HG03521 (cell line): ENCODE results near the gene ACSM6.

ENCODE experiments used
- ATAC-seq: cut with Tn5 transposase; IDR thresholded peaks from one replicate; pipeline ENCODE4 v1.9.1; 2021; ENCODE audit warnings: mild to moderate bottlenecking, moderate library complexity; ENCODE audit not compliant: unreplicated experiment

Gene ACSM6

GRCh38 chr10:95243318-95243617 lies 49.2 kb downstream of the ACSM6 start:
- ATAC-seq = no peak

DNA sequence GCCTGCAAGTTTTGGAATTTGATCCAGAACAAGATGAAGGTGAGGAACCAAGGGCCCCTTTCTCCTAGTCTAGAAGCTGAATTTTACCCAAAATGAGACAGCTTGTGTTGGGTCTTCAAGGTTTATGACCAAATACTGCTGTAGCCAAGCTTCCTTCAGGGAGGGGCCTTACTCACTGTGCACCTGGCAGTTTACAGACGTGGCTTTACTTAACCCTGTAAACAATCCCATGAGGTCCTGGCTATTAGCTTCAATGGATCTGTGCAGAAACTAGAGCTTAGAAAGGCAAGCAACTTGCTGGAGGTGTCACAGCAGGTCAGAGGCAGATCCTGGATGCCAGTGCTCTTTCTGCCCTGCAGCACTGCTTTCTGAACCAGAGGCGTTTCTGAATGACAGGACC lies 50.1 kb downstream of the ACSM6 start:
- ATAC-seq = no peak

DNA sequence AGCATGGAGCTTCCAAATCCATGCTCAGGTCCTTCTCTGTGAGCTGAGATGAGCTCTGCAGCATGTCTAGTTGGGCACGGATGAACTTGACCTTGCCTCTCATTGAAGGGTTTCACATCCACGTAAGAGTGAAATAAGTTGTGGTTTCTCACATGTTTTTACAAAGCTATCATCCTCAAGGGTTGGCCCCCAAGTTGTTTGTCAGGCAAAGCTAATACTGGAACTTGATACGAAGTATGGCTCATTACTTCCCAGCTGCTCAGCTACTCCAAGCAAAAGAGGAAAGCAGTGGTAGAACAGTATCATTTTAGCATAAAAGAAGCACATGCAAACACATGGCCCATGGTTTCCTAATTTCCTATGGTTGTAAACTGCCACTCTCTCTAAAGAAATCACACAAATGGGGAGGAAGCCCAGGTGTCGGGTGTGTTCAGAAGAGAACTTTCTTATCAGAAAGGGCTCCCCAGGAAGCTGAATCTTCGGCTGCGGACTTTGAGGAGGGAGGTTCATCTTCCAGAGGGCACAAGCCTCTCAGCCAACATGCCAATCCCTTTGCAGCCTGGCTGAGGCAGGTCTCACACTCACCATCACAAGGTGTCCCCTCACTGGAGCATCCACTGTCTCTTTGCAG lies 51.5 kb downstream of the ACSM6 start:
- peak; percentile 85 for ATAC-seq

DNA sequence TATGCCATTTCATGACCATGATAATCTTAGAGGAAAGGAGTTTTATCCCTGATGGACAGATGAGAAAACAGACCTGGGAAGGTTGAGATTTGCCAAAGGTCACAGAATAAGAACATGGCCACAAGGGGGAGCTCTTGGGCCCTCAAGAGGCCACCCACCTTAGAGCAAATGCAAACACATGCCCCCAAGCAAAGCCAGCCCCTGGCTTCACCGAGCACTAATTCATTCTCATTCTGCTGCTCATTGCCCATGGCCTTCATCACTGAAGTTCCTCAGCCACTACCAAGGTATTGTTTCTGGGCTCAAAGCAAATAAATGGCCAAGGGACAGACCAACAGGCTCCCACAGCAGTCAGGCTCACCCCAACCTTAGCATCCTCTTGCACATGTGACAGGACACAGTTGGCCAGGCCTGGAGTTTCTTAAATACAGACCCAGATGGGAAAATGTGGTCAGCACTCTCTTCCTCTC lies 52.6 kb downstream of the ACSM6 start:
- no peak for ATAC-seq

GRCh38 chr10:95247200-95247880 lies 53.3 kb downstream of the ACSM6 start:
- ATAC-seq = no peak

- no peak for ATAC-seq
These were observed 54.0 kb downstream of the ACSM6 start for GRCh38 chr10:95247881-95248583.

GRCh38 chr10:95248989-95249388 lies 55.0 kb downstream of the ACSM6 start:
- ATAC-seq = no peak

- no peak for ATAC-seq
These were observed 55.4 kb downstream of the ACSM6 start for GRCh38 chr10:95249467-95249866.

DNA sequence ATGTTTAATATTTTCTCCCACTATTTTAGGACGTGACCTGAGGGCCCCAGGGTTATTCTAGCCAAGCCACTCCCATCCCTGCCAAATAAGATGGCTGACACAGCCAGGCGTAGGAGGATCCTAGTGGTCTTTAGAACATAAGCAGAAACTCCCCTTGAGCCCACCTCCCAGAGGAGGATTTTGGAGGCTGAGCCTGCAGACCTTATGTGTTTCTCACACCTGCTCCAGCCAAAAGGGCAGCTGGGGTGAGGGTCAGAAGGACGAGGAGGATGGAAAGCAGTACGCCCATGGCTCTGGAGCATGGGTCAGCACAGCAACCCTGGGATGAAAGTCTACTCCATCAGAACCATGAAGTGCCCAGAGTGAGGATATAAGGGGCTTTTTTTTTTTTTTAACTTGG lies 56.8 kb downstream of the ACSM6 start:
- no peak for ATAC-seq

- no peak for ATAC-seq
These were observed 59.0 kb downstream of the ACSM6 start for GRCh38 chr10:95253007-95253406.

DNA sequence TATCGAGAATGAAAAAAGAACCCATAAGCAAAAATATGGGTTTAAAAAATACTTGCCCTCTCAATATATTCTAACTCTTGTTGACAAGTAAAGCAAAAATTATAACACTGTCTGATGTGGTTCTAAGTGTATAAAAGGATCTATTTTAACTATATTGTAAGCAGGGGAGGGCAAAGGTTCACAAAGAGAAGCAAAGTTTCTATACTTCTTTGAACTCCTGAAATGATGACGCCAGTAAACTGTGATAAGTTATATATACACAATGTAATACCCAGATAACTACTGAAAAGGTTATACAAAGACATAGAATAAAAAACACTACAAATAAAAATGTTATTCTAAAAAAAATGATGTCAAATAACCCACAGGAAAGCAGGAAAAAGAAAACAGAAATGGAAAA lies 59.6 kb downstream of the ACSM6 start:
- no peak for ATAC-seq

- no peak for ATAC-seq
These were observed 60.6 kb downstream of the ACSM6 start for GRCh38 chr10:95254629-95255028.

DNA sequence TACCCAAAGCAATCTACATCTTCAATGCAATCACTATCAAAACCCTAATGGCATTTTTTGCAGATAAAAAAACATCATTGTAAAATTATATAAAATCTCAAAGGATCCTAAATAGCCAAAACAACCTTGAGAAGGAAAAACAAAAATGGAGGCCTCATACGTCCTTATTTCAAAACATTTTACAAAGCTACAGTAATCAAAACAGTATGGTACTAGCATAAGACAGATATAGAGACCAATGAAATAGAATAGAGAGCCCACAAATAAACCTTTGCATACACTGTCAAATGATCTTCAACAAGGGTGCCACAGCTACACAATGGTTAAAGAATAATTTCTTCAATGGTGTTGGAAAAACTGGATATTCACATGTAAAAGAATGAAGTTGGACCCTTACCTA lies 62.2 kb downstream of the ACSM6 start:
- ATAC-seq = no peak

DNA sequence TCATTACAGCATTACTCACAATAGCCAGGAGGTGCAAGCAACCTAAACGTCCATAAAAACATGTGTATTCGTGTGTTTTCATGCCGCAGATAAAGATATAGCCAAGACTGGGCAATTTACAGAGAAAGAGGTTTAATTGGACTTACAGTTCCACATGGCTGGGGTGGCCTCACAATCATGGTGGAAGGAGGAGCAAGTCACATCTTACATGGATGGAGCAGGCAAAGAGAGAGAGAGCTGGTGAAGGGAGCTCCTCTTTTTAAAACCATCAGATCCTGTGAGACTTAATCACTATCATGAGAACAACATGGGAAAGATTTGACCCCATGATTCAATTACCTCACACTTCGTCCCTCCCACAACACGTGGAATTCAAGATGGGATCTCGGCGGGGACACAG lies 63.8 kb downstream of the ACSM6 start:
- ATAC-seq = no peak

DNA sequence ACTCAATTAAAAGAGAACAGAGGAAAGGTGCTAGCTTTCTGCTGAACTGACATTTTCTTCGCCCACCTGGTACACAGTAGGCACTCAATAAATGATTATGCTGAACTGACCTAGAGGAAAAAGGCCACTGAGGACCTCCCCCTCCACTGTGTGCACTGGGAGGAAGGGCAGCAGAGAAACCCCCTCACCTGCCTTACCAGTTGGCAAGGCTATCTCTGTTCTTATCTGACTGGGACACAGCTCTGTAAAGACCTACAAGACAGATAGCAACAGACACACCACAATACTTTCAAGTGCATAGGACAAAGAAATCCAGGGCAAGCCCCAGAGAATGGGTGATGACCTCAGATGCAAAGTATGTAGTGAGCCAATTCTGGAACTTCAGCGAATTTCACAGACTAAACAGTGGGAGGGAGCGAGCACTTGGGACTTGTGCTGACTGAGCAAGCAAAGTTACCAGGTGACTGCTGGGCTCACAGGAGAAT lies 66.4 kb downstream of the ACSM6 start:
- ATAC-seq = no peak

DNA sequence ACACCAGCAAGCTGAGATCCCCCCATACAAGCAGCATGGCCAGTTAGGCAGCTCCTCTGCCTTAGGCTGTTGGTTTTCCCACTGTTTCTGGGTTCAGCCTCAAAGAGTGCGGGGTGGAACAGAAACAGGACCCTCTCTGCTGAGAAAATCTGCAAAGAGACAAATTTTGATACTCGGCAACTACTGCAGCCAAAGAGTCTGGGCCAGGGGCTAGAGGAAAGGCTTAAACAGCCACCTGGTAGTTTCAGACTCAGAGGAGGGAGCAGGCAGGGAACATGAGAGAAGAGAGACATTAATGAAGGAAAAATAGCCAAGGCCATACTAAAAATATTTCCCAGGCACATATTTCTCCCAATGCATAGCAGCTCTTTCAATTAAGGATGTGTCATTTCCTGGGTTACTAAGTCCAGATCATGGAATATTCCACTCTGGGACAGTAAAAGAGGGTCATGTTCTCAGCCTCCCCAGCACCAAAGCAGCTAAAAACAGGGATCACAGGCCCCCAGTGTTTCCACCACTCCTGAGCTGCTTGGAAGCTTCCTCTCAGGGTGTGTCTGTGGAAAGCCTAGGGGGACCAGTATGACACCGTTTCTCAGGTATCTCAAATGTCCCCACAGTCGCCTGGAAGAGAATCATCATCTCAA lies 67.0 kb downstream of the ACSM6 start:
- no peak for ATAC-seq

DNA sequence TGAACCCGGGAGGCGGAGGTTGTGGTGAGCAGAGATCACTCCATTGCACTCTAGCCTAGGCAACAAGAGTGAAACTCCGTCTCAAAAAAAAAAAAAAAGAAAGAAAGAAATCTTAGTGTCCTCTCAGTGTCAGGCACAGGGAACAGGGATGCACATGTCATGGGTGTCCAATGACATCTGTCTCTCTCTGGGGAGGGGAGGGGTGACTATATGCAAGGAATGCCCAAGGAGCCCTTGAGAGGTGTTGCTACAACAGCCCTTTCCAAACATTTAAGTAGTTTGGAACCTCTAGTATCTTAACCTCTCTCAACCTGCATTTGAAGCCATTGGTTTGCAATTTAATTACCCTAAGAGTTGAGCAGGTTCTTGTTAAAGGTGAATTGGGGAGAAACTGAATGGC lies 67.9 kb downstream of the ACSM6 start:
- no peak for ATAC-seq

- ATAC-seq = no peak
These were observed 68.9 kb downstream of the ACSM6 start for GRCh38 chr10:95262763-95263518.

DNA sequence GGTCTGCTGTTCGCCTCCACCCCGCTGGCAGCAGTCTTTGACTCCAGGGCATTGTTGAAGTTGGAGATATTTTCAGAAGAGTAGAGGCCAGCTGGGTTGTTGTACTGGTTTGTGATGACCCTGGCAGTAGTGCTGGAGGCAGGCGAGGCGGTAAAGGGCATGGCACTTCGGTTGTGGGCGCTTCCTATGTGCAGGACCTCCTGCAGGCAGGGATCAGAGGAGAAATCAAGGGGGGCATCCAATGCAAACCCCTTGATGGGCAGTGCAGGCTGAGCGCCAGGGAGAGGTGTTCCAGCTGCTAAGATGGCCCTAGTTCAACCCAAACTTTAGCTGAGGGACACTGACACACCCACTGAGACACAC lies 69.8 kb downstream of the ACSM6 start:
- ATAC-seq = no peak

GRCh38 chr10:95264227-95265051 lies 70.4 kb downstream of the ACSM6 start:
- no peak for ATAC-seq
